Endothelial cell of umbilical vein (primary cell): ENCODE results near the gene FMO5. TPM values are rescaled to one million over a fixed set of nuclear protein-coding genes. Genes with fewer than 3 reads are reported as not detected.

Experiments
- BruUV-seq: library from RNA; stranded (reverse); fragments of 400-500 nt; replicated peaks from 2 replicates; lab custom pipeline; 2021; lab: Mats Ljungman, UMichigan
- CTCF ChIA-PET: fragments of 300-600, 350-600 bp; sonication (Branson Sonifier 250); formaldehyde crosslinking; loops from one replicate; lab custom pipeline; 2021; ENCODE audit warnings: antibody characterized with exemption, inconsistent platforms; lab: Charles Lee
- POLR2A ChIA-PET: fragments of 300-600, 350-600 bp; sonication (Branson Sonifier 250); formaldehyde crosslinking; loops from one replicate; lab custom pipeline; 2021; ENCODE audit warnings: antibody characterized with exemption, inconsistent platforms; lab: Charles Lee
- DNase-seq: peaks from one replicate; pipeline ENCODE4 v3.0.0-alpha.2; 2011; ENCODE audit warnings: low read depth, low spot score
- FAIRE-seq: peaks from 2 replicates; lab custom pipeline; 2011; peaks lifted over from hg19 to GRCh38; lab: Jason Lieb, UNC
- H2AFZ ChIP-seq: 2 replicates; pipeline ENCODE4 v1.6.0; 2012; ENCODE audit warnings: low read depth, low read length, control low read depth, inconsistent platforms
- H3K27ac ChIP-seq: 2 replicates; pipeline ENCODE4 v1.5.1; 2011; ENCODE audit warnings: low read depth, mild to moderate bottlenecking, control low read depth, low read length, moderate library complexity; ENCODE audit not compliant: insufficient read depth
- H3K27me3 ChIP-seq, 2 experiments: 2 replicates each; pipeline versions ENCODE4 v1.6.0 to v1.6.1; 2011; ENCODE audit warnings: low read length in 2 of 2, mixed read lengths in 1 of 2; ENCODE audit not compliant: control insufficient read depth in 2 of 2, insufficient read depth in 2 of 2
- H3K36me3 ChIP-seq, 2 experiments: 2 replicates in 1 of 2; 3 replicates in 1 of 2; pipeline ENCODE4 v1.5.1; 2011; ENCODE audit warnings: low read length in 2 of 2, mild to moderate bottlenecking in 1 of 2, moderate library complexity in 1 of 2; ENCODE audit not compliant: control insufficient read depth in 2 of 2, insufficient read depth in 2 of 2; ENCODE audit errors: extremely low read depth in 1 of 2
- H3K4me1 ChIP-seq: 3 replicates; pipeline ENCODE4 v1.5.1; 2011; ENCODE audit warnings: mild to moderate bottlenecking, low read length; ENCODE audit not compliant: control insufficient read depth, insufficient read depth; ENCODE audit errors: extremely low read depth
- H3K4me2 ChIP-seq: 2 replicates; pipeline ENCODE4 v1.6.1; 2011; ENCODE audit warnings: low read length, control low read depth, mixed read lengths; ENCODE audit not compliant: insufficient read depth
- H3K4me3 ChIP-seq, 3 experiments: fragments of 200-600 bp in 1 of 3; sonication (generic), shearing (Covaris generic) in 1 of 3; replicated peaks in 1 of 3; 2 replicates each; pipeline ENCODE4 v1.5.1; 2011 to 2016; ENCODE audit warnings: control low read depth in 3 of 3, low read length in 3 of 3, mild to moderate bottlenecking in 2 of 3, inconsistent platforms in 1 of 3, low read depth in 1 of 3, moderate library complexity in 1 of 3; ENCODE audit not compliant: insufficient read depth in 1 of 3
- H3K79me2 ChIP-seq: 2 replicates; pipeline ENCODE4 v1.6.0; 2012; ENCODE audit warnings: low read length, inconsistent platforms; ENCODE audit not compliant: control insufficient read depth, insufficient read depth
- H3K9ac ChIP-seq: replicated peaks from 2 replicates; pipeline ENCODE3; 2011; ENCODE audit warnings: low read length, control low read depth; ENCODE audit not compliant: insufficient read depth; ENCODE audit errors: extremely low read depth
- H3K9me1 ChIP-seq: replicated peaks from 3 replicates; pipeline ENCODE4 v1.6.0; 2011; ENCODE audit warnings: mild to moderate bottlenecking, low read length; ENCODE audit not compliant: control insufficient read depth, insufficient read depth; ENCODE audit errors: extremely low read depth
- H3K9me3 ChIP-seq: replicated peaks from 2 replicates; pipeline ENCODE4 v1.5.1; 2012; ENCODE audit warnings: low read length, inconsistent platforms; ENCODE audit not compliant: control insufficient read depth, insufficient read depth
- H4K20me1 ChIP-seq: replicated peaks from 2 replicates; pipeline ENCODE3; 2011; ENCODE audit warnings: mild to moderate bottlenecking, low read length; ENCODE audit not compliant: control insufficient read depth, insufficient read depth; ENCODE audit errors: extremely low read depth
- EZH2 ChIP-seq: IDR thresholded peaks from 2 replicates; pipeline ENCODE4 v1.6.1; 2012; ENCODE audit warnings: borderline replicate concordance, low read depth, mild to moderate bottlenecking, moderate library complexity, low read length, inconsistent platforms; ENCODE audit not compliant: severe bottlenecking
- FOS ChIP-seq: IDR thresholded peaks from 2 replicates; pipeline ENCODE4 v1.6.1; 2011; ENCODE audit warnings: mild to moderate bottlenecking, low read length, moderate library complexity, borderline replicate concordance; ENCODE audit not compliant: insufficient read depth
- GATA2 ChIP-seq: IDR thresholded peaks from 2 replicates; pipeline ENCODE4 v1.7.0; 2011; ENCODE audit warnings: low read depth, mild to moderate bottlenecking, moderate library complexity, mixed read lengths, low read length; ENCODE audit not compliant: insufficient read length, insufficient read depth
- JUN ChIP-seq: IDR thresholded peaks from 2 replicates; pipeline ENCODE4 v1.6.1; 2011; ENCODE audit warnings: borderline replicate concordance, low read depth; ENCODE audit not compliant: insufficient read length, insufficient read depth
- MAX ChIP-seq: IDR thresholded peaks from 2 replicates; pipeline ENCODE4 v1.6.1; 2011; ENCODE audit not compliant: insufficient read depth, insufficient read length
- MYC ChIP-seq: IDR thresholded peaks from one replicate; pipeline ENCODE4 v1.6.1; 2011; ENCODE audit warnings: mild to moderate bottlenecking, low read depth, low read length
- POLR2A ChIP-seq: IDR thresholded peaks from 2 replicates; pipeline ENCODE4 v1.6.1; 2012; ENCODE audit warnings: low read depth, mild to moderate bottlenecking, control low read depth, low read length
- POLR2AphosphoS5 ChIP-seq: IDR thresholded peaks from 2 replicates; pipeline ENCODE4 v1.6.1; 2012; ENCODE audit warnings: low read depth, mild to moderate bottlenecking, control low read depth, low read length, moderate library complexity; ENCODE audit not compliant: insufficient read depth
- dilution Hi-C: fragments of 300-500 bp; cut with MboI; formaldehyde crosslinking; loops from one replicate; pipeline ENCODE4 v1.15.0; 2019; ENCODE audit warnings: low sequenced_read_pairs; ENCODE audit not compliant: extremely low pct_ligation_motif_present
- intact Hi-C: fragments of 100-400 bp; cut with micrococcal nuclease; formaldehyde crosslinking; loops from one replicate; pipeline ENCODE4 v1.10.0; 2022
- polyA plus RNA-seq, 4 experiments: library from polyadenylated mRNA; depleted of rRNA in 3 of 4; stranded (reverse) in 3 of 4; unstranded in 1 of 4; fragments of >200 nt; gene quantifications; 2 replicates each; pipeline versions ENCODE4 v1.2.1 to v1.2.3, GENCODE V29; 2011 to 2012; ENCODE audit warnings: missing spikeins in 1 of 4
- total RNA-seq: library from RNA; stranded (reverse); gene quantifications from 2 replicates; pipeline ENCODE4 v1.2.3, GENCODE V29; 2021
- TF ChIP-seq, protein P1 (sequence below), 2 donors: IDR thresholded peaks; 1 replicate in 1 of 2; 2 replicates in 1 of 2; pipeline ENCODE4 v1.5.1; 2011; ENCODE audit warnings: low read length in 2 of 2, mild to moderate bottlenecking in 2 of 2, moderate library complexity in 2 of 2, control low read depth in 1 of 2, inconsistent platforms in 1 of 2, low read depth in 1 of 2; ENCODE audit not compliant: insufficient read depth in 1 of 2; ENCODE audit errors: extremely low read depth in 1 of 2

FMO5 gene
- total and polyA plus RNA-seq, 2 donors (not counting 3 experiments of a cell fraction or from before 2014, with no cell fraction given), result 0.48 to 0.60 TPM

DNA sequence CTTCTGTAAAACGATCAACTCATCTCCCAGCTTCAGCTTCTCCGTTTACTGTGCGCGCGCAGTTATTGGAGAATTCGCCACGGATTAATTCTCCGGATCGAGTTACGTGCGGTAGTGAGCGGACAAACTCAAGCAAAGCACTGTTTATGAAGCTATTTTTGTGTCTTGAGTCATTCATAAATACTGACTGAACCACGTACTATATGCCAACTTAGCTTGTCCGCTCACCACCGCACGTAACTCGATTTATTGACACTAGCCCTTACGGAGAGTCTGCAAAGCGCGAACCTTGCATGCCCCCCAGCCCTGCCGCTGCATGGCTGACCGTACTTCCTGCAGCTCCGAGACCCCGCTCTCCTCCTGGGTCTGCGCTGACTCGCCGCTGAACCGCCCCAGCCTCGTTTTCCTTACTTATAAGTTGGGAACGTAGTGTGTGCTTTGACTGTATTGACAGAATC, 18.1 kb upstream of the FMO5 start:
- Histone ChIP-seq H4K20me1 (no peaks in the 10 kb centered on the region), H3K9ac (peak overlapping the region; percentile 72), H3K79me2 (peaks cover 51% of the 10 kb centered on the region), H3K4me2 (peak overlapping the region; percentile 83), H3K27me3 (peaks cover 0 to 2% of the 10 kb centered on the region in 2 experiments), H3K9me1 (no peaks in the 10 kb centered on the region), H3K4me3 (peak overlapping the region; percentile 50 to 97 (median 90)), H3K9me3 (no peaks in the 10 kb centered on the region), H3K4me1 (peaks cover 7% of the 10 kb centered on the region), H3K27ac (peak overlapping the region; percentile 50), H3K36me3 (no peaks in the 10 kb centered on the region), H2AFZ (peak overlapping the region; percentile 87)
- BruUV-seq, result no TSS peak
- ChIA-PET CTCF (interaction anchor here (0.7 to 3.4 kb wide), 14 partner anchors 10 to 147 kb away, joined by 3 to 63 read pairs (median 4); partner anchors contain the start of genes FMO5 and PRKAB2), POLR2A (no interaction called here)
- dilution Hi-C loops, result no loop called here
- intact Hi-C loops, result loop anchor here (2.0 kb wide), 2 partner anchors 30 to 158 kb away; no protein-coding TSS in a partner anchor
- TF ChIP-seq POLR2A, result no peak
- TF ChIP-seq GATA2, result no peak
- FAIRE-seq, result no peak
- peak; percentile 70 for DNase-seq

GRCh38 chr1:147242449-147243227, 17.5 kb upstream of the FMO5 start, which contains the start of gene CHD1L:
CHD1L (plus strand) TSS chr1:147242684; CDS start chr1:147242704, 20 bp downstream.
- Histone ChIP-seq H3K4me2 (peak within 1 kb of the TSS; percentile 83), H3K9me1 (no peaks in the 10 kb centered on the region), H3K4me1 (peaks cover 7% of the 10 kb centered on the region), H4K20me1 (no peaks in the 10 kb centered on the region), H3K27me3 (peaks cover 0 to 2% of the 10 kb centered on the region in 2 experiments), H3K4me3 (peak within 1 kb of the TSS; percentile 50 to 97 (median 90)), H3K9me3 (no peaks in the 10 kb centered on the region), H3K36me3 (no peaks in the 10 kb centered on the region), H3K79me2 (peaks cover 45% of the 10 kb centered on the region), H3K27ac (peak within 1 kb of the TSS; percentile 50), H2AFZ (peak within 1 kb of the TSS; percentile 87), H3K9ac (peak within 1 kb of the TSS; percentile 72)
- POLR2A ChIA-PET, result interaction anchor here (1.0 kb wide), 1 partner anchor 70 kb away, joined by 4 read pairs; no protein-coding TSS in a partner anchor
- intact Hi-C loops, result loop anchor here (1.0 to 2.0 kb wide), 5 partner anchors 17 to 158 kb away; partner anchors contain the start of genes FMO5 and PRKAB2
- peak; percentile 71 for TF ChIP-seq POLR2AphosphoS5
- no peak for TF ChIP-seq EZH2
- TF ChIP-seq FOS, result peak; percentile 30
- TF ChIP-seq MYC, result peak; percentile 84
- no peak for TF ChIP-seq JUN
- TF ChIP-seq MAX, result peak; percentile 34
- TF ChIP-seq, protein P1, sequence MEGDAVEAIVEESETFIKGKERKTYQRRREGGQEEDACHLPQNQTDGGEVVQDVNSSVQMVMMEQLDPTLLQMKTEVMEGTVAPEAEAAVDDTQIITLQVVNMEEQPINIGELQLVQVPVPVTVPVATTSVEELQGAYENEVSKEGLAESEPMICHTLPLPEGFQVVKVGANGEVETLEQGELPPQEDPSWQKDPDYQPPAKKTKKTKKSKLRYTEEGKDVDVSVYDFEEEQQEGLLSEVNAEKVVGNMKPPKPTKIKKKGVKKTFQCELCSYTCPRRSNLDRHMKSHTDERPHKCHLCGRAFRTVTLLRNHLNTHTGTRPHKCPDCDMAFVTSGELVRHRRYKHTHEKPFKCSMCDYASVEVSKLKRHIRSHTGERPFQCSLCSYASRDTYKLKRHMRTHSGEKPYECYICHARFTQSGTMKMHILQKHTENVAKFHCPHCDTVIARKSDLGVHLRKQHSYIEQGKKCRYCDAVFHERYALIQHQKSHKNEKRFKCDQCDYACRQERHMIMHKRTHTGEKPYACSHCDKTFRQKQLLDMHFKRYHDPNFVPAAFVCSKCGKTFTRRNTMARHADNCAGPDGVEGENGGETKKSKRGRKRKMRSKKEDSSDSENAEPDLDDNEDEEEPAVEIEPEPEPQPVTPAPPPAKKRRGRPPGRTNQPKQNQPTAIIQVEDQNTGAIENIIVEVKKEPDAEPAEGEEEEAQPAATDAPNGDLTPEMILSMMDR (IDR thresholded peaks at IDR 0.05; ENCODE audit: extremely low read depth in 1 of 2, insufficient read depth in 1 of 2, low read depth in 1 of 2, low read length in 2 of 2), result peak; percentile 96
- peak; percentile 66 for TF ChIP-seq POLR2A
- peak; percentile 6 for TF ChIP-seq GATA2
- FAIRE-seq, result peak; percentile 90
- dilution Hi-C loops, result no loop called here
- CTCF ChIA-PET, result interaction anchor here (0.6 to 3.4 kb wide), 30 partner anchors 8 to 299 kb away, joined by 3 to 63 read pairs (median 4); partner anchors contain the start of genes BCL9, FMO5 and PRKAB2
- peak; percentile 95 for DNase-seq
- no TSS peak for BruUV-seq
